GM21381 (cell line): ENCODE results near the gene MMP2.

ENCODE experiments used
- ATAC-seq: cut with Tn5 transposase; IDR thresholded peaks from one replicate; pipeline ENCODE4 v1.9.1; 2021; ENCODE audit warnings: mild to moderate bottlenecking, moderate library complexity; ENCODE audit not compliant: unreplicated experiment

MMP2 gene

DNA sequence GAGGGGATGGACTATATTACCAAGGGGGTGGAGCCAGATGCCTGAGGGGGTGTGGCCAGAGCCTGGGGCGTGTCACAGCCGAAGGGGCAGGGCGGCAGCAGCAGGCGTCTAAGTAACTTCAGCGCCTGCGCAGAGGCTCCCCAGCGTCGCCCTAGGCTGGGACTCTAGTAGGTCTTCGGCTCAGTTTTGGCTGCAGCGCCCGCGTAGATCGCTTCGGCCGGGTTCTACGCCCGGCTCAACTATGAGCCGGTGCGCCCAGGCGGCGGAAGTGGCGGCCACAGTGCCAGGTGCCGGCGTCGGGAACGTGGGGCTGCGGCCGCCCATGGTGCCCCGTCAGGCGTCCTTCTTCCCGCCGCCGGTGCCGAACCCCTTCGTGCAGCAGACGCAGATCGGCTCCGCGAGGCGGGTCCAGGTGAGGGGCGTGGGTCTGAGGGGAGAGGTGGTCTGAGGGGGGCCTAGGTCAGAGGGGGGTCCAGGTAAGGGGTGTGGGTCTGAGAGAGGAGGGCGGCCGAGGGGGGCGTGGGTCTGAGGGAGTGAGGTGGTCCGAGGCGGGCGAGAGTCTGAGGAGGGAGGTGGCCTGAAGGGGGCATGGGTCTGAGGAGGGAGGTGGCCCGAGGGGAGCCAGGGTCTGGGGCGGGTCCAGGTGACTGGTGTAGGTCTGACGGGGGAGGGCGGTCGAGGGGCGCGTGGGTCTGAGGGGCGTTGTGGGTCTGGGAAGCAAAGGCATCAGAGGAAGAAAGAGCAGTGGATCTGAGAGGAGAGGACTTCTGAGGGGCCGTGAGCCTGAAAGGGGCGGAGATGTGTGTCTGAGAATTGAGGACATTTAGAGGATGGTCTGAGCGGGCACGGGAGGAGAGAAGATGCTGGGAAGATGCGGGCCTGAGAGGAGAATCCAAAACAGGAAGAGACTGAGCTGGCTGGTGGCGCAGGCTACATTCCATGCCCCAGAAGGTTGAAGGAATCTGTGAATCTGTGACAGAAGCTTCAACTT lies 30.2 kb downstream of the MMP2 start, which contains the start of gene LPCAT2:
Gene LPCAT2, plus strand, starts transcription at position 132 of the 991 bp plus-strand sequence. Its CDS starts 110 bp downstream, at position 242.
- no peak for ATAC-seq

DNA sequence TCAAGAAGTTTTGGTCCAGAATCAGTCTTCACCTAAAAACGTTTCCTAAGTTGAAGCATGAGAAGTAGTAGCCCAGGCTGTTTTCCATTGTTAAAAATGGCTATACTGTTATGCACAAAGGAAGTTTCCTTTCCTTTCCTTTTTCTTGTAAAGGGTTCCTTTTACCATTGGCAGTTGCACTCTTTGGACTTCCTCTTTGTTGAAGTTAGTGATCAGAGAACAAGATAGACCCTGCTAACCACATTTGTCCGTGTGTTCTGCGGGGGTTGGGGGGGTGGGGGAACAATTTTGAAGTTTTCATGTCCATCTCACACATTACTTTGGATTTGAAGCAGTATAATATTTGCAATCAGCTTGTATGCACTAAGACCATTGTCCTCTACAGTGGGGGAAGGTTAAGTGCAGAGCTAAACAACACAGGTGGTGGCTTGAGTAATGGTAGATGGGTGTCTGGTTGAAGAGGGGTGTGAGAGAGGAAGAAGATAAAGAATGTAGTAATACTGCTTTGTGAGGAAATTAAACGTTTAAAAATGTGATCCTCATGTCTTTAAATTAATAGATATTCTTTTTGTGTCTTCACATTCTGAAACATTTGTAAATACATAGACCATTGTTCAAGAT lies 31.3 kb downstream of the MMP2 start:
- no peak for ATAC-seq

DNA sequence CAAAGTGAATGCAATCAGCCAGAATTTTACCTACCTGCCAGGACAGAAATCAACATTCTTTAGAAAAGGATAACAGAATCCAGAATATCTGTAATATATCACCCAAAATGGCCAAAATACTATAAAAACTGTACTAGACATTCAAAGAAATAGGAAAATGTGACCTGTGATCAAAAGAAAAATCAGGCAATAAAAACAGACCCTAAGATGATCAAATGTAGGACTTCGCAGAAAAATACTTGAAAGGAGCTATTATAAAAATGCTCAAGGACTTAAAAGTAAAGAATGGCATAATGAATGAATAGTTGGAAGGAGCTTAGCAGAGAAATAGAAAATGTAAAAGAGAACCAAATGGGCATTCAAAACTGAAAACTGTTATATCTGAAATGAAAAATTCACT lies 33.9 kb downstream of the MMP2 start:
- no peak for ATAC-seq

DNA sequence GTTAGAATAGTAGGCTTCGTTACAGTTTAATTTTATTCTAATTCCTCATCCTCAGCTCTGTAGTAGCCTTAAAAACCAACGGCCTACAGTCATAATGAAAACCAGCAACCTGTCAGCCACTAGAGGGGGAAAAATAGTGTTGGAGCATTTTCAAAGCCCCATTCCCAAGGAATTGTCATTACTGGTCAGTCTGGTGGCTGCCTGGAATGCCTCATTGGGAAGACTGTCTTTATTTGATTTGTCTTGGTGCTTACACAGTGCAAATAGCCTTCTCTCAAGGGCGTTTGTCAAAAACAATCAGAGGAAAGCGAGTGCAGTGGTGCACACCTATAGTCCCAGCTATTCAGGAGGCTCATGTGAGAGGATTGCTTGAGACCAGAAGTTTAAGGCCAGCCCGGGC lies 34.6 kb downstream of the MMP2 start:
- no peak for ATAC-seq

- ATAC-seq = no peak
Observed at GRCh38 chr16:55515111-55515510, 36.1 kb downstream of the MMP2 start.

- ATAC-seq = no peak
Observed at GRCh38 chr16:55521792-55522191, 42.8 kb downstream of the MMP2 start.

DNA sequence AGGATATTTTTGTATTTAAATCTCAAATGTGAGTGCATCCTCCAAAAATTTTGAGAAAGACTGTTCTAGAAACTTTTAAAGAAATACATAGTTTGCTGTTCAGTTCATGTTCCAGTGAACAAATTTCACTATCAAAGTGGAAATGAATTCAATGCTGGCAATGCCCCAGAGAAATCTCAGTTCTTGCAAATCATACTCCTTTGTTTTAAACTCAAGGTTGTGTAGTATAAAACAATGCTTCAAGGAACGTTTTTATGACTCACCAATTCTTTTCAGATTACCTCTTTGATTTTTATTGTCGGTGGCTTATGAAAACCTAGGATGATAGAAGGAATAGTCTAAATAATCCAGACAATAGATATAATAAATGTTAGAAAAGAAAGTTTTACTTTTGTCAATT lies 47.4 kb downstream of the MMP2 start:
- no peak for ATAC-seq

DNA sequence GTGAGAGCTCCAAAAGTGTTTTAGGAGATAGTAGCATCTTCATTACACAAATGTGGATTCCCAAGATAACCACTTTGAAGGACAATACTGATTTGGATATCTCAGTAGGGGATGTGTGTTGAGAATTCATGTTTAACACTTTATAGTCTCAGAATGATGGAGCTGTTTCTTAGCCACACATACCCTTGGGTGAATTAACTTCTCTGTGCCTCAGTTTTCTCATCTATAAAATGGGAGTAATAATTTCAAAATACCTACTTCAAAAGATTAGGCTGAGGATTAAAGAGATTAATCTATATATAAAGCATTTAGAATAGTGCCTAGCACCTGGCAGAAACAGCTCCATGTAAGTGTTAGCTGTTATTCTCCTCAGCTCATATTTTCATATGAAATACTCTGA lies 48.9 kb downstream of the MMP2 start:
- ATAC-seq = no peak

DNA sequence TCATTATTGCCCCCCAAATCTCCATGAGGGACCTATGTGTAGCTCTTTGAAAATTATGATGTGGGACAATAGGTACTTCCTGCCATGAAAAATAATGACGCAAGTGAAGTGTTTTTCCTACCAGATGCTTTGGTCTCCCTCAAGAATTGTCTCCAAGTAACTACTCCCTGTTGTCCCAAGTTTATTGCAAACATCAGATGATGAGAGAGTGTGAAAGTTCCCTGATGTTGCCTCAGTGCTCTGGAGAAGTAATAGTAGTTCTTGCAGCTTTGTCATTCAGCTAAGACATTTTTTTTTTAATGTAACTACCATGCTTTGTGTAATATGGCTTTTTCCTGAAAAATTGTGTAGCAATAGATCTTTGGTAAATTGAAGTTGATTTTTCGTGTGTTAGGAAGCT lies 50.0 kb downstream of the MMP2 start:
- ATAC-seq = no peak

GRCh38 chr16:55530316-55530856 lies 51.4 kb downstream of the MMP2 start:
- no peak for ATAC-seq

DNA sequence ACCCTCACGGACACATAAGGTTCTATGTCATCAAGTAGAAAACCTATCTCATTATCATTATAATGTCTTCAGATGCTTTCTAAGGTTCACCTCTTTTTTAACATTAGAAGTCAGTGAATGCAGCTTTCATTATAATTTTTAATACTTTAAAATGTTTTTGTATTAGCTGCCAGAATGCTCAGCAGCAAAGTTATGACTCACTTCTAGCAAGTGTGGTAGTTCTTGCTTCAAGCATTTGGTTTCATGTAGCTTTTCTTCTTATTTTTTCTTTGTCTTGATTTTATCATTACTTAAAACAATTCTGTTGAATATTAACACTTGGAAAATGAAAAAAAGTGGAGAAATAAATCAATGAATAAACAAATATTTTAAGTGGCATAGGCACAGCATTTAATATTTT lies 53.2 kb downstream of the MMP2 start:
- no peak for ATAC-seq

GRCh38 chr16:55534756-55535155 lies 55.8 kb downstream of the MMP2 start:
- no peak for ATAC-seq

- no peak for ATAC-seq
Observed at GRCh38 chr16:55539049-55539448, 60.1 kb downstream of the MMP2 start.

- ATAC-seq = no peak
Observed at GRCh38 chr16:55539488-55539887, 60.5 kb downstream of the MMP2 start.

DNA sequence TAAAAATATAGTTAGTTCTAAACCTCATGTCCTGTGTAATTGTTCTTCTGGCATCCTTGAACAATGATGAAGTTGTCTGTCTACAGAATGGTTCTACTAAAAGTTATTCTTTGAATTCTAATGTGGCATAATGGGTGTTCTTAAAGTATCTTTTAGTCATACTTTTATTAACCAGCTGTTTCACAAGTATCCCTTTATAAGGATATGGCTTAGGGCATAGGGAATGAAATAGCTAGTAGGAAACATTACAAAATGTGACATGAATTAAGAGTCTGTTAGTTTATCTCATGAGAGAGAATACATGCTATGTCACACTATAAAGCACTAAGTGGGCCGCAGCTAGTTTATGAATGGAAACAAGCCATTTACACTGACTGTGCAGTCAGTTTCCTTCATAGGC lies 61.2 kb downstream of the MMP2 start:
- ATAC-seq = no peak

GRCh38 chr16:55542459-55543082 lies 63.6 kb downstream of the MMP2 start:
- ATAC-seq = no peak

GRCh38 chr16:55543472-55543871 lies 64.5 kb downstream of the MMP2 start:
- no peak for ATAC-seq

DNA sequence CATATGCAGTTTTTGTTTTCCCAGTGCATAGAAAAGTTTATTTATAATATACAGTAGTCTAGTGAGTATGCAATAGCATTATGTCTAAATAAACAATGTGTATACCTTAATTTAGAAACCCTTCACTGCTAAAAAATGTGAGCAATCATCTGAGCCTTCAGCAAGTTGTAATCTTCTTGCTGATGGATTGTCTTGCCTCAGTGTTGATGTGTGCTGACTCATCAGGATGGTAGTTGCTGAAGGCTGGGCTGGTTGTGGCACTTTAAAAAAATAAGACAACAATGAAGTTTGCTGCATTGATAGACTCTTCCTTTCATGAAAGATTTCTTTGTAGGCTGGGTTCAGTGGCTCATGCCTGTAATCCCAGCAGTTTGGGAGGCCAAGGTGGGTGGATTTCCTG lies 73.6 kb downstream of the MMP2 start:
- ATAC-seq = no peak

DNA sequence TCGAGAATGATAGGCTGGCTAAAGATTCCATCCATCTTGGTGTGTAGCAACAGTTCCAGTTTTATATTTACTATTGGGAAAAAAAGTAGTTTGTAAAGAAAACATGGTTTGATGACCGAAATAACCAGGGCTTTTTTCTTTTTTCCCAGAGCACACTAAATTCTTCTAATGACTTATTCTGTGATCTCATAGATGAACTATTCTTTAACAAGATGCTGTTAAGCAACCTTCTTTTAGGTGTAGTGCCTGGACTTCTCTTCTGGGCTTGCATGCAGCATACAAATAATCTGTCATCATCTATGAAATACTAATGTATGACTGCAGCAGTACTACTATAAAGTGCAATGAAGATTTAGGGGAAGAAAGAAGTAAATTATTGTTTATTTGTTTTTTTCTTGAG lies 76.4 kb downstream of the MMP2 start:
- ATAC-seq = no peak
